Activated naive CD4-positive, alpha-beta T cell treated with anti-CD3 and anti-CD28 coated beads, Interleukin-2, amount 10 ng/mL, durations not matched to agents 5 hours and 36 hours (primary cell): Measurements from ENCODE around the gene SMYD4. TPM values are rescaled to one million over a fixed set of nuclear protein-coding genes. Genes with fewer than 3 reads are reported as not detected.

ENCODE experiments used
- total RNA-seq, 2 experiments: library from RNA; stranded (reverse); gene quantifications; one replicate each; pipeline ENCODE4 v1.2.3, GENCODE V29; 2021

Gene SMYD4, protein sequence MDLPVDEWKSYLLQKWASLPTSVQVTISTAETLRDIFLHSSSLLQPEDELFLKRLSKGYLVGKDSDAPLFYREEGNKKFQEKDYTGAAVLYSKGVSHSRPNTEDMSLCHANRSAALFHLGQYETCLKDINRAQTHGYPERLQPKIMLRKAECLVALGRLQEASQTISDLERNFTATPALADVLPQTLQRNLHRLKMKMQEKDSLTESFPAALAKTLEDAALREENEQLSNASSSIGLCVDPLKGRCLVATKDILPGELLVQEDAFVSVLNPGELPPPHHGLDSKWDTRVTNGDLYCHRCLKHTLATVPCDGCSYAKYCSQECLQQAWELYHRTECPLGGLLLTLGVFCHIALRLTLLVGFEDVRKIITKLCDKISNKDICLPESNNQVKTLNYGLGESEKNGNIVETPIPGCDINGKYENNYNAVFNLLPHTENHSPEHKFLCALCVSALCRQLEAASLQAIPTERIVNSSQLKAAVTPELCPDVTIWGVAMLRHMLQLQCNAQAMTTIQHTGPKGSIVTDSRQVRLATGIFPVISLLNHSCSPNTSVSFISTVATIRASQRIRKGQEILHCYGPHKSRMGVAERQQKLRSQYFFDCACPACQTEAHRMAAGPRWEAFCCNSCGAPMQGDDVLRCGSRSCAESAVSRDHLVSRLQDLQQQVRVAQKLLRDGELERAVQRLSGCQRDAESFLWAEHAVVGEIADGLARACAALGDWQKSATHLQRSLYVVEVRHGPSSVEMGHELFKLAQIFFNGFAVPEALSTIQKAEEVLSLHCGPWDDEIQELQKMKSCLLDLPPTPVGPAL
- total RNA-seq: 10 to 100 TPM; 32.1 to 32.8 TPM

DNA sequence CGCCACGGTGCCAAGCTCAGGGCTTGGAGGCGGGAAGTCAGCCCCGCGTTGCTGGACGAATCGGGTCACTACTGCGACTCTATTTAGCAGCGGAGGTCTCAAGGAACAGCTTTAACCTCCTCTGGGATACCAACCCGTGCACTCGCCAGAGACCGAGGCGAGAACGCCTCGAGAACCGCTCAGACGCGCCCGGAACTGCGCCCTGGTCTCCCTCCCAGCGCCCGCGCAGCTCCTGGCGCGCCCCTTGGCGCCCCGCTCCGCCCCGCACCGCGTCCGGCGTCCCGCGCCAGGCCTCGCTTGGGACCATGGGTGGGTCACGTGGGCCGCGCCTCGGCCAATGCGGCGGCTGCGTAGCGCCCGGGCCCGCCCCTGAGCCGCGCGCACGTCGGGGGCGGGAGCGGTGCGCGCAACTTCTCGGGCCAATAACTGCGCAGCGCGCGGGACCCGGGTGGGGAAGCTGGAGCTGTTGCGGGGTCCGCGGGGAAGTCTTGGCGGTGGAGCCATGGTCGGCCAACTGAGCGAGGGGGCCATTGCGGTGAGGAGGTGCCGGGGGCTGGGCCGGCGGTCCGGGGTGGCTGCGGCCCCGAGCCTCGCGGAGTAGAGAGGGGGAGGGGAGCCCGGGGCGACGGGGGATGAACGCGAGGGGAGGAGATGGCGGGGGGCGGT is at the start of gene SMYD4, which contains the start of gene RPA1:
TSS of gene SMYD4 (minus strand) at position 311 of the 666 bp plus-strand sequence. CDS start 1,908 bp downstream, outside the sequence.
TSS of gene RPA1 (plus strand) at position 414 of the 666 bp plus-strand sequence. CDS start at position 503, 89 bp downstream.

DNA sequence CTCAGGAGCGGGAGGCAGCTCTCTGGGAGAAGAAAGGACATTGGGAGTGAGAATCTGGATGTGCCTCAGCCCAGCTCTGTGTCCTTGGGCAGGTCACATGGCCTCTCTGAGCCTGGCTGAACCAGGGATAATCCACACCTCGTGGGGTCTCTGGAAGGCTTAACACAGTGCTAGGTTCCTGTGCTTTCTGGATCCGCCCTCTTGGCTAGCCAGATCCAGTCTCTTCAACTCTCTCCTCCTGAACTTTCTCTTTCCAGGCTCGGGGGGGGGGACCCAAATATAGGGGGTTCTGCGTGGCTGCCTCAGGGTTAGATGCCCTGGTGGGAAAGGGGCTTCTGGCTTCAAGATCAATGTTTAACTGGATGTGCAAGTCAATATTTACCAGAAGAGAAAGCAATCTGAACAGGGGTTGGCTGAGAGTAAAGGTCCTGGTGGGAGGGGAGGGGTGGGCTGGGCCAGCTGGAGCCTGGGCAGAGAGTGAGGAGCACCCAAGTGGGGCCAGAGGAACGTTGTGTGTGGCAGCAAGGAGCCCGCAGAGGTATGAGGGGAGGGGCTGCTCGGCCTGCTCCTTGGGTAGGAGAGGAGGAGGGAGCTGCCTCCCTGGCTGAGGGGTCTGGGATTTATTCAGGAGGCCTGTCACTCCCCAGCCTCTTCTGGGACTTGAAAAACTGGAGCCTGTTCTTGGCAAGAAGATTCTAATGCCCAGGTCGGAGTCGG is 87.2 kb downstream of the SMYD4 start, which contains the start of gene SERPINF2:
TSS of gene SERPINF2 (plus strand) at position 501 of the 717 bp plus-strand sequence. CDS start 2,125 bp downstream, outside the sequence.

Other genes with a start within 250 kb of the SMYD4 start
- gene SLC43A2, start 201.1 kb downstream of the SMYD4 start, total RNA-seq: under 1 TPM; 0.48 TPM
- gene SCARF1, start 184.2 kb downstream of the SMYD4 start, total RNA-seq: 1 to 10 TPM; 3.9 to 4.8 TPM
- gene RILP, start 180.0 kb downstream of the SMYD4 start, total RNA-seq: 1 to 10 TPM; 6.3 to 6.8 TPM
- gene PRPF8, start 145.0 kb downstream of the SMYD4 start, total RNA-seq: 100 to 1,000 TPM; 263 to 273 TPM
- under 1 TPM; 0.10 TPM for gene TLCD2, start 119.5 kb downstream of the SMYD4 start, total RNA-seq
- gene WDR81, start 105.2 kb downstream of the SMYD4 start, total RNA-seq: 10 to 100 TPM; 47.6 to 52.9 TPM
- under 1 TPM; 0.26 to 0.28 TPM for gene SERPINF2, start 87.0 kb downstream of the SMYD4 start, total RNA-seq
- gene SERPINF1, start 67.8 kb downstream of the SMYD4 start, total RNA-seq: under 1 TPM; 0.60 to 0.78 TPM
- gene RPA1, start 103 bp upstream of the SMYD4 start, total RNA-seq: 100 to 1,000 TPM; 266 to 275 TPM
- 1 to 10 TPM in 1 of 2 experiments, under 1 TPM in 1; 0.84 to 1.2 TPM for gene RTN4RL1, start 195.4 kb upstream of the SMYD4 start, total RNA-seq
- gene DPH1, start 200.3 kb upstream of the SMYD4 start, total RNA-seq: 10 to 100 TPM; 48.4 to 48.9 TPM
- gene OVCA2, start 212.1 kb upstream of the SMYD4 start, total RNA-seq: 10 to 100 TPM; 34.4 to 35.8 TPM
- gene HIC1, start 225.2 kb upstream of the SMYD4 start, total RNA-seq: 10 to 100 TPM; 45.7 to 48.1 TPM